ENCODE results near the gene NF2. TPM values are rescaled to one million over a fixed set of nuclear protein-coding genes. Genes with fewer than 3 reads are reported as not detected.

The NF2 gene
- total RNA-seq, 3 donors from 2014 or later (not counting 1 experiment from before 2014, with no cell fraction given): 32.4 to 43.8 (median 39.6) TPM

DNA sequence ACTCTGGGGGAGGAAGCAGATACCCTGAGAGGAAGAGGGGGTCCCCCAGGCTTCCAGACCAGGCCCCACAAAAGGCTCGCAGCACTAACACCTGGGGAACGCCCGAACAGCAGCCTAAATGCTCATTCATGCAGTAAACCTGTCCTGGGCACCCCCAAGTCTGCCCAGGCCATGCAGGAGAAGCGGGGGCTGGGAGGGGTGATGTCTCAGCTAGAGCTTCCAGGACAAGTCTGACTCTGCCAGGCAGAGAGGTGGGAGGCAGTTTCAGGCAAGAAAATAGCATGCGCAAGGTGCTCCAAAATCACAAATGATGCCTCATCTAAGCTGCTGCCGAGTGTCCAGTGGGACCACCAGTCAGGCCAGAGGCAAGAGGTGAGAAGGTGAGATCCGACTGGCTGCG is 131.0 kb downstream of the NF2 start:
- DNase-seq (no peak), ATAC-seq (no peak)
- H3K27me3 Mint-ChIP-seq (ENCODE audit: low read depth in 2 of 2): no peaks in the 10 kb centered on the region
- no peak overlapping the region for H3K27ac Mint-ChIP-seq
- H3K4me1 Mint-ChIP-seq: no peaks in the 10 kb centered on the region
- Histone ChIP-seq H3K4me1 (ENCODE audit: control insufficient read depth, insufficient read depth, low read length) (no peaks in the 10 kb centered on the region), H3K9me3 (ENCODE audit: control insufficient read depth, insufficient read depth, low read length) (no peaks in the 10 kb centered on the region), H3K36me3 (ENCODE audit: control insufficient read depth, insufficient read depth, low read length) (peaks cover 19% of the 10 kb centered on the region), H3K27me3 (ENCODE audit: control insufficient read depth, insufficient read depth, low read length) (no peaks in the 10 kb centered on the region), H3K27ac (ENCODE audit: low read length) (no peak overlapping the region), H3K4me3 (ENCODE audit: low read length) (no peak overlapping the region)
- intact Hi-C loops (cut with micrococcal nuclease): no loop called here
- H3K4me3 Mint-ChIP-seq: no peak overlapping the region
- 80% methylated on average over 8 of the region's 8 CpGs for WGBS (ENCODE audit: insufficient coverage)
- no peaks in the 10 kb centered on the region for H3K36me3 Mint-ChIP-seq
- H3K9me3 Mint-ChIP-seq: no peaks in the 10 kb centered on the region
- TF ChIP-seq, protein P1, sequence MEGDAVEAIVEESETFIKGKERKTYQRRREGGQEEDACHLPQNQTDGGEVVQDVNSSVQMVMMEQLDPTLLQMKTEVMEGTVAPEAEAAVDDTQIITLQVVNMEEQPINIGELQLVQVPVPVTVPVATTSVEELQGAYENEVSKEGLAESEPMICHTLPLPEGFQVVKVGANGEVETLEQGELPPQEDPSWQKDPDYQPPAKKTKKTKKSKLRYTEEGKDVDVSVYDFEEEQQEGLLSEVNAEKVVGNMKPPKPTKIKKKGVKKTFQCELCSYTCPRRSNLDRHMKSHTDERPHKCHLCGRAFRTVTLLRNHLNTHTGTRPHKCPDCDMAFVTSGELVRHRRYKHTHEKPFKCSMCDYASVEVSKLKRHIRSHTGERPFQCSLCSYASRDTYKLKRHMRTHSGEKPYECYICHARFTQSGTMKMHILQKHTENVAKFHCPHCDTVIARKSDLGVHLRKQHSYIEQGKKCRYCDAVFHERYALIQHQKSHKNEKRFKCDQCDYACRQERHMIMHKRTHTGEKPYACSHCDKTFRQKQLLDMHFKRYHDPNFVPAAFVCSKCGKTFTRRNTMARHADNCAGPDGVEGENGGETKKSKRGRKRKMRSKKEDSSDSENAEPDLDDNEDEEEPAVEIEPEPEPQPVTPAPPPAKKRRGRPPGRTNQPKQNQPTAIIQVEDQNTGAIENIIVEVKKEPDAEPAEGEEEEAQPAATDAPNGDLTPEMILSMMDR (IDR thresholded peaks at IDR 0.05): no peak

DNA sequence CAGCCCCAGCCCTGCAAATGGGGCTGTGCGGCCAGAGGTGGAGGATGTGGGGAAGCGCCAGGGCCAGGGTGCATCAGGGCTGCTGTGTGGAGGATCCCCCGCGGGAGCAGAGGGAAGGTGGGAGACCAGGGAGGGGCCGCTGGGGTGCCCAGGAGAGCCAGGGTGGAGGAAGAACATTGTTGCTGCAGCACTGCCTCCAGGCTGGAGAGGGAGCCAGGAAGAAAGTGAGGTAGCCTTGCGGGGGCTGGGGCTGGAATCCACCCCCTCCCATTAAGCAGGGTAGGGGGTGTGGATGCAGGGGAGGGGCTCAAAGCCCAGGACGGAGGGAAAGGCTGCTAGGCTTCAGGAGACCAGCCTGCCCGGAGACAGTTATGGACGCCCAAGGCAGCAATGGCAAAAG is 131.4 kb downstream of the NF2 start:
- DNase-seq (no peak), ATAC-seq (no peak)
- Histone ChIP-seq H3K27ac (ENCODE audit: low read length) (no peak overlapping the region), H3K36me3 (ENCODE audit: control insufficient read depth, insufficient read depth, low read length) (peaks cover 21% of the 10 kb centered on the region), H3K9me3 (ENCODE audit: control insufficient read depth, insufficient read depth, low read length) (no peaks in the 10 kb centered on the region), H3K4me1 (ENCODE audit: control insufficient read depth, insufficient read depth, low read length) (no peaks in the 10 kb centered on the region), H3K27me3 (ENCODE audit: control insufficient read depth, insufficient read depth, low read length) (no peaks in the 10 kb centered on the region), H3K4me3 (ENCODE audit: low read length) (no peak overlapping the region)
- Mint-ChIP-seq H3K4me3 (no peak overlapping the region), H3K36me3 (no peaks in the 10 kb centered on the region), H3K27me3 (ENCODE audit: low read depth in 2 of 2) (no peaks in the 10 kb centered on the region), H3K4me1 (no peaks in the 10 kb centered on the region), H3K9me3 (no peaks in the 10 kb centered on the region), H3K27ac (no peak overlapping the region)
- WGBS (ENCODE audit: insufficient coverage): 80% methylated on average over 7 of the region's 9 CpGs
- intact Hi-C loops (cut with micrococcal nuclease): no loop called here
- TF ChIP-seq, protein P1 (IDR thresholded peaks at IDR 0.05): no peak

GRCh38 chr22:29735416-29735815 is 132.0 kb downstream of the NF2 start:
- intact Hi-C loops (cut with micrococcal nuclease): no loop called here
- Histone ChIP-seq H3K9me3 (ENCODE audit: control insufficient read depth, insufficient read depth, low read length) (no peaks in the 10 kb centered on the region), H3K4me1 (ENCODE audit: control insufficient read depth, insufficient read depth, low read length) (no peaks in the 10 kb centered on the region), H3K27me3 (ENCODE audit: control insufficient read depth, insufficient read depth, low read length) (no peaks in the 10 kb centered on the region), H3K36me3 (ENCODE audit: control insufficient read depth, insufficient read depth, low read length) (peaks cover 25% of the 10 kb centered on the region), H3K4me3 (ENCODE audit: low read length) (no peak overlapping the region), H3K27ac (ENCODE audit: low read length) (no peak overlapping the region)
- 85% methylated on average over 1 of the region's 1 CpG for WGBS (ENCODE audit: insufficient coverage)
- Mint-ChIP-seq H3K36me3 (no peaks in the 10 kb centered on the region), H3K9me3 (no peaks in the 10 kb centered on the region), H3K4me3 (no peak overlapping the region), H3K4me1 (no peaks in the 10 kb centered on the region), H3K27ac (no peak overlapping the region), H3K27me3 (ENCODE audit: low read depth in 2 of 2) (no peaks in the 10 kb centered on the region)
- TF ChIP-seq, protein P1 (IDR thresholded peaks at IDR 0.05): no peak
- no peak for ATAC-seq
- DNase-seq: no peak

Measured in natural killer cell (primary cell).